Fibroblast of skin of abdomen (primary cell): ENCODE measurements around the gene TIMM22.
A peak's percentile ranks its signal among the peaks of the same experiment; 100 is the strongest.
"Not testable (repeated sequence)": the region's sequence is repeated elsewhere in the genome, so short reads cannot be mapped to it uniquely, and the experiment has no call there.

Experiments
- DNase-seq: peaks from one replicate; pipeline ENCODE4 v3.0.0-alpha.2; 2013

Gene TIMM22

GRCh38 chr17:973053-973452, 23.9 kb upstream of the TIMM22 start:
- DNase-seq, result no peak

- not testable (repeated sequence) for DNase-seq
Observed at GRCh38 chr17:974778-975177, 22.2 kb upstream of the TIMM22 start.

DNA sequence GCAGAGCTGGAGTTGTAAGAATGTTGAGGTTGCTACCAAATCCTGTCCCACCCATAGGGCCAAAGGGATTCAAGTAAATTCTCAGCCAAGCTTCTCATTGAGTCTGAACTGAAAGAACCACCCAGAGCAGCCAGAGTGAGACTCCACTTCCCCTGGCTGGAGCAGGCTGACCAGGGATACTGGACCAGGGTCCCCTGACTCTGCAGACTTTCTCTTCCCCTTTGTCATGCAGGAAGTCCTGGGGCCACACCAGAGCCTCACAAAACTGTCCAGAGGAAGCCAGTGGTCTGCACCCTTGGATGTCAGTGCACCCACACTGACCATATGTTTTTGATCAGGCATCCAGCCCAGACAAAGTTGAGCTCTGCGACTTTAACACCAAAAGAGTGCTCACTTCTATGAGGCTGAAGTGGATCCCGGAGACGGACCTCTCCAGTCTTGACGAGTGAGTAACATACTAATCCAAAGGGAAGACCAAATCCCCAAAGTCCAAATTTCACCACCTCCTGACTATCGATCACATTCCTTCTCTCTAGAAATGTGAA, 21.5 kb upstream of the TIMM22 start:
- DNase-seq, result peak; percentile 70

GRCh38 chr17:976312-976711, 20.6 kb upstream of the TIMM22 start:
- no peak for DNase-seq

- peak; percentile 40 for DNase-seq
Observed at GRCh38 chr17:977166-977565, 19.8 kb upstream of the TIMM22 start.

DNA sequence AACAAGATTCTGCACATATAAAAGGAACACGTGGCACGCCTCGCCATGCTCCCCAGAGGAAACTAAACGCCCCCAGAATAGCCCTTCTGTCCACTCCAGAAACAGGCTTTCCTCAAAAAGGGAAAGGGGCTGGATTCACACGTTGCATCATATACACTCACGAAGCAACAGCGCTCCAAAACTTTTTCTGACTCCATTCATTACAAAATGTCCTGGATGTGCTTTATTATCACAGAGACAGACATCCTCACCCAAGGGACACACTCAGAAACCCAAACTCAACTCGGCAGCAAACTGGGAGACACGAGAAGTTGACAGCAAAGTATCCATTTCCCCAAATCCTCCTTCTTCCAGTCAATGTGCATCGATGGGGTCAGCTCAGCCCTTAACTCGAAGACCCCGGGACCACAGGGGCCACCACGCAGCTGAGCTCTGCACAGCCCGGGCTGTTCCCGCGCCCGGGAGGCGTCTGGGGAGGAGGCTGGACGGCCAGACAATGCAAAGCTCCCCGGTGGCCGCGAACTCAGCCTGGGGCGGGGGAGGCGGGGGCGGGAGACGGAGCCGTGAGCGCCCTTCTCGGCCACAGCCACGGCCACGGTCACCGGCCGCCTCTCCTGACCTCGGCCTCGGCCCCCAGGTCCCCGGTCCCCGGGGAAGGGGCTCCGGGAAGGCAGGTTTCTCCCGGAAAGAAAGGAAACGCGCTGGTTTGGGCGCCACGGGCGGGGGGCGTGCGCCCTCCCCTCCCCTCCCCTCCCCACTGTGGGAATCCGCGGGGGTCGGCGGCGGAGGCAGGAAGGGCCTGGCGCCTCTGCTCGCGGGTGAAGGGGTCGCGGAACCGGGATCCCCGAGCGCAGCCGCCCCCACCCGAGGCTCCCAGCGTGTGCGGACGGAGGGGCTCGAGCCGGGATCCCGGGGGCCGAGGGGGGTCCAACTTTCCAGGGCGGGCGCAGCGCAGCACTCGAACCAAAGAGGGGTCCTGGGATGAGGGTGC, 18.5 kb upstream of the TIMM22 start:
- peak; percentile 76 for DNase-seq

- no peak for DNase-seq
Observed at GRCh38 chr17:979212-979538, 17.8 kb upstream of the TIMM22 start.

GRCh38 chr17:979539-980405, 17.2 kb upstream of the TIMM22 start, which contains the start of gene NXN:
Gene NXN, minus strand, starts transcription at chr17:979776.
- DNase-seq, result peak; percentile 77

DNA sequence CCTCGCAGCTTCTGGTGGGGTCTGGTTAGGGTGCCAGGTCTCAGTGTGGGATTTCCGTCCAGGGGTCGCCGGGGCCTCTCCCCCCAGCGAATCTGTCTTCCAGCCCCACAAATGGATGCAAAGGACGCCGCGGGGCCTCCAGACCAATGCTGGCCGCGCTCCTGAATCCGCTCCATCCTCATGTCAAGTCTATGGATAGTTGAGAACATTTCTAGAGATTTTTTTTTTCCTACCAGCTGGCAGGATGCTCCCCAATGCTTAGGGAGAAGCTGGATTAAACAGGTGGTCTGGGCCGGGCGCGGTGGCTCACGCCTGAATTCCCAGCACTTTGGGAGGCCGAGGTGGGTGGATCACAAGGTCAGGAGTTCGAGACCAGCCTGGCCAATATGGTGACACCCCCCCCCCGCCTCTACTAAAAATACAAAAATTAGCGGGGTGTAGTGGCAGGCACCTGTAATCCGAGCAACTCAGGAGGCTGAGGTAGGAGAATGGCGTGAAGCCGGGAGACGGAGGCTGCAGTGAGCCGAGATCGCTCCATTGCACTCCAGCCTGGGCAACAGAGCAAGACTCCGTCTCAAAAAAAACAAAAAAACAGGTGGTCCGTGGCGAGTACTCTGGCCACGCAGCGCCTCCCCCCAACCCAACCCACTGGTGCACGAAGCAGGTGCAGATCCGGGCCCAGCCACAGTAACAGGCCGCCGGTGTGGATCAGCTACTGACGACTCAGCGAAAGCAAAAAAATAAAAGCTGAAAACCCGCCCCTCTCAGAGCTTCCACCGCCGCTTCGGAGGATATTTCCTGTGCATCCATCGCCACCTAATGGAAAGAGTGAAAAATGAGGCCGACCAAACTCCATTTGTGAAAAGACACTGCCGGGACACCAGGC, 16.3 kb upstream of the TIMM22 start:
- DNase-seq, result peak; percentile 85

DNA sequence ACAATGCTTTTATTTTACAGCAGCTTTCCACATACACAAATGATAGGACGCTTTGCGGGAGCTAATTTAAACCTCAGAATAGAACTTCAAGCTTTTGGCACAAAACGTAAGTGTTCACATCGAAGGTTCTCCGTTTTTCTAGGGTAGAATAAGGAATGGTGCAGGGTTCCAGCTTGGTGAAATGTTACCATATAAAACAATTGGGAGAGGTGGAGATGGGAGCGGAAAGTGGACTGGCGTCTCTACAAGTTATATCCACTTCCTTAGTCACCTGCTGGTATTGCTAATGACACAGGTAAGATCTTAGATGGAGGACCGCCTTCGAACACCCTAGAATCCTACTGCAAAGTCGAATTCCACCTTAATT, 15.7 kb upstream of the TIMM22 start:
- DNase-seq, result no peak

DNA sequence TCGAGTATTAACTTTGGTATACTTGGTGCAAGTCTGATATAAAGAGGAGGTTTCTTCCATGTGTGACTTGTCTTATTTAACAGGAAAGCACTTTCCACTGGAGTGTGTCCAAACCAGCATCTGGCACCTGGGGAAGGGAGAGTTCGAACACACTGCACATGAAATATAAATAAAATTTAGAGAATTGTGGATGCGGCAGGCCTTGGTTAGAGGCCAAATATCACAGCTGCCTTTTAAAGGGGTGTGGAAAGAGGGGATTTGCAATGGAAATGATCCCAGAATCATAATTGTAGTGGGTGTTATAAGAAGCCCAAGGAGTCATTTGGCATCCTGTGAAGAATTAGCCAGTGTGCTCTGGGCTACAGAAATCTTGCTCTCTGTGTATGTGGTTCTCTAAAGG, 13.0 kb upstream of the TIMM22 start:
- DNase-seq, result peak; percentile 38

DNA sequence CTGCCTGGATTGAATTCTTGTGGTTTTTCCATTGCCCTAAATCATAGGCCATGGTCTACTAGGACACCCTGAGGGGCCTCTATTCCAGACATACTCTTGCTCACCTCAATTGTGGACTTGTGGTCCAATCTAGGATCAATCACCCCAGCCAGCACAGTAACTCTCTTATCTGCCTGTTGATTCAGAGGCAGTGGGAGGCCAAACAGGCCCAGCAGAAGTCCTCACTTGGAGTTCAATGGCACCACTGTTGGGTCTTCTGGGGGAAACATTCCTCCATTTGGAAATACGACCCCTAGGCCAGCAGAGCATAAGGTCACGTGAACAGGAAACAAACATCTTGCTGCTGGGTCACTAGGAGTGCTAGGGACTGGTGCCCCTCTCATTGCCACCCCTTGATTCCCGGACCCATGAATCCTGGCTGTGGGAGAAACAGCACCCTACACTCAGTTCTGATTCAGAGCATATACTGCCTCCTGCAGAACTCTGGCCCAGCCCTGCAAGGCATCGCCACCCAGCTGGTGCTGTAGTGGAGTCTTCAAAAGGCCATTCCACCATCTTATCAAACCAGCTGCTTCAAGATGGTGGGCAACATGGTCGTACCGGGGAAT, 10.5 kb upstream of the TIMM22 start:
- DNase-seq, result no peak

GRCh38 chr17:987931-988330, 9.0 kb upstream of the TIMM22 start:
- no peak for DNase-seq

DNA sequence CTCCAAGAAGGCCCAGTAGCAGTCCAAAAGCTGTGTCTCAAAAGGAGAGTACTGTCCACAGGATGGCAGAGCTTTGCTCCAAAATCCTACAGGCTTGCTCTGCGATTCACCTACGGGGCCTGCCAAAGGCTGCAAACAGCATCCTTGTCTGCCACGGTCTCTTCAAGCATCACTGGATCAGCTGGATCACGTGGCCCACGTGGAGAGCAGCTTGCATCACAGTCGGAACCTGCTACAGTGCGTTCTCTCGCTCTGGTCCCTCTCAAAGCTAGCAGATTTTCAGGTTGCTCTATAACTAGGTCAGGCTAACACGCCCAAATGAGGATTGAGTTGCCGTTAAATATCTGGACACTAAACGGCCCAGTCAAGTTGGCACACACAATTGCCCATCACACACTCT, 8.4 kb upstream of the TIMM22 start:
- DNase-seq, result no peak

DNA sequence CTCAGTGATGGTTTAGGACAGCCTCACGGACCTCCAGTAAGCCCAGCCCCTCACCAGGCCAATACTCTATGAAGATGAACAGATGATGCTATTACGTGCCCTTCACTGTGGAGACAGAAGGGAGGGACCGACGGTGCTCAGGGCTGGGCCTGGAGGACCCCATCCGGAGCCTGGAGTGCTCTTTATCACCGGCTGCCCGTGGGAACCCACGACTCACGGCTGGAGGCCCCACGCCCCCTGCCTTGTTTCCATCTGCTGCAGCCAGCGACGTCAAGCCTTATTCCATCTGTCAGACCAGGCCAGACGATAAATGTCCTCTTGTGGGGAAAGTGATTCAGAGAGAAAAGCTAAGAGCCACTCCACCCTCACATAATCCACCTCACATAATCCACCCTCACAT, 4.0 kb upstream of the TIMM22 start:
- DNase-seq, result no peak

GRCh38 chr17:995324-995723, 1.6 kb upstream of the TIMM22 start:
- not testable (repeated sequence) for DNase-seq

DNA sequence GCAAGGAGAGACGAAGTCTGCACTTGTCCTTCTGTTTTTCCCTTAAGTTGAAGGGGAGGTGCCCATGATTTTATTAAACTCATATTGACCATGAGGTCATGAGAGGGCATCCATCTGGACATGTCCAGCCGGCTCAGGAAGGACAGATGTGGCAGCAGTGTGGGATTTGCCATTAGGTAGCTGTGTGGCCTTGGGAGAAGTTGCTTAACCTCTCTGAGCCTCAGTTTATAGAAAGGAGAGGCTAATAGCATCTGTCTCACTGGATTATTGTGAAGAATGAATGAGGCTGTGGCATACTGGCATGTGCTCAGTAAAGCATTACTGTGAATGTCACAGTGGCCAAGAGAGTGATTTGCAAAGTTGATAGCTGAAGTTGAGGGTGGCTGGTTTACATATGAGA, 1.2 kb downstream of the TIMM22 start:
- no peak for DNase-seq

DNA sequence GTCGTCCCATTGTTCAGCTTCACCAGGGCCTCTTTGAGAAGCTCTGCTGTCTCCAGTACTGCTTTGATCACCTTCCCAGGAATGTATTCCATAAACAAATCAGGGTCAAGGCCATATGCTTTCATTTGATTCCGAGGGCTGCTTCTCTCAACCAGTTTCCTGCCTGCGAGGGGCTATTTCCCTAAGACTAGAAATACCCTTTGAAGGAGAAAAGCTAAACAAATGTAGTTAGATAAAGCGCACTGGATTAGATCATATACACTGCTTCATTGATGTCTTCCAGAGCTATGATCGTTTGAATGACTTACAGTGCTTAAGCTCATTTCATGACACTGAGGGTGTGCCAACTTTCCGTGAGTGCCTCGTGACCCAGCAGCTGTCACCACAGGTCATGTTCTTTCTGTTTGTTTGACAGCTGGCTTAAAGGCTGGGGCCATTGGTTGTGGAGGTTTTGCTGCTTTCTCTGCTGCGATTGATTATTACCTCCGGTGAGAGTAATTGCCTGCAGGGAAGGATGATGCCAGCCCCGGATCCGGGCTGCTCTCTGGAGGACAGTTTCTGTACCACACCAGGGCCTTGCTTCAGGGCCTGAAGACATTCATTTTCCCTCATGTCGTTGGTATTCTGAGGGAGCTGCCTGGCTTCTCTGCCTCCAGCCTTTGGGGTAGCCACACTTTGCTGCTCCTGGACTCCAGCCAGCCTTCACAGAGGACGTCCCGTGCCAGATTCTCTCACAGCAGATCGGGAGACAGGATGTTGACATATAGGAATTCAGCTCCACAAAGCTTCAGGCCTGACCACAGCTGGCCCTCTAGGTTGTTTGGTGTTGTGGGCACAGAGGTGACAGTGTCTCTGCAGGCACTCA, 3.9 kb downstream of the TIMM22 start:
- peak; percentile 74 for DNase-seq

DNA sequence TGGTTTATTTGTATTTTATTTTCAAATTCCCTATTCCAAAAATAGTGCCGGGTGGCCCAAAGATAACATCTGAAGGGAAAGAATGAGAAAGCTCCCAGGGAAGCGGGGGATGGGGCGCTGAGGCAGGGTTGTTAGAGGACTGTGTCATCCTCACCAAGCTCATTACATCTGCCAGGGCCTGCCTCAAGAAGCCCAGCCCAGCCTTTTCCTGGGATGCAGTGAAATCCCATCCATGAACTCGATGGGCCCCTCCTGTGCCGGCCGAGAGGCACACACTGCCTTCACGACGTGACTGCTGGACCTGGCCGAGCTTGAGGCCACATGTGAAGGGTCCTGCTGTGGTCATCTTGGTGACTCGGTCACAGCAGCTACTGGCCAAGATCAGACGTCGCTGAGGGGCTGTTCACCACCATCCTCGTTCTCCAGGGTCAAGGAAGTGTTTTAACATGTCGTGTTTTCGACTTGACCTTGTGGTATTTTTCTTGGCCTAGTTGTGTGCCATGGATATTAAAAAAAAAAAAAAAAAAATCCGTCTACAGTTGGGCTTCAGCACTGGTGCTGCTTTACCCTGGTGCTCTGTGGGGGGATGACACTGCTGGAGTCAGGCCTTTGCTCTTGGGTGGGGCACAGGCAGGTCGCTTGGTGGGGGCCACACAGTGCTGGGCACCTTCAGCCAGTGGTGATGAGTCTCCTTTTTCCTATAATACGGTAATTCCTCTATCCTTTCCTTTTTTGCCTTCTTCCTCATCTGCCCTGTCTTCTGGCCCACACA, 4.9 kb downstream of the TIMM22 start:
- peak; percentile 73 for DNase-seq

DNA sequence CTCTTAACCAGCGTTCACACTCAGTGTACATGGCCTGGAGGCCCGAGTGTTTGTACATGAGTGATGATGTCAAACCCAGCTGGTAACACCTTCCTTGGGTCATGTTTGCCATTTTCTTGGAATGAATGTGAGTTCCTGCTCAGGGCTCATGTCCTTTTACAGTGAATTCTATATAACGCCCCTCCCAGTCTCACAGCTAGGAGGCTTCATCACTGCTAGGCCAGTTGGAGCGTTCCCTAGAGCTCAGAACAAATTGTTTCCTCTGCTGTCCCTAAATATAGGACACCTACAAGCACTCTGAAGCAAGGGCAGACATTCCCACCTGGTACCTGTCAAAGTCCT, 5.5 kb downstream of the TIMM22 start:
- DNase-seq, result peak; percentile 18
